Fibroblast of lung (primary cell): ENCODE measurements around the gene GAS2L2. TPM values are rescaled to one million over a fixed set of nuclear protein-coding genes. Genes with fewer than 3 reads are reported as not detected.

Experiments
- DNase-seq, 2 donors: peaks; one replicate each; pipeline versions ENCODE4 v3.0.0 to v3.0.0-alpha.2; 2010; ENCODE audit warnings: low read depth in 2 of 2
- H2AFZ ChIP-seq: 2 replicates; pipeline ENCODE4 v1.5.1; 2012; ENCODE audit warnings: low read length, control low read depth, inconsistent platforms
- H3K27ac ChIP-seq: 2 replicates; pipeline ENCODE4 v1.5.1; 2011; ENCODE audit warnings: low read length, control low read depth; ENCODE audit not compliant: insufficient read depth
- H3K27me3 ChIP-seq: 2 replicates; pipeline ENCODE4 v1.5.1; 2011; ENCODE audit warnings: mild to moderate bottlenecking, low read length; ENCODE audit not compliant: control insufficient read depth, insufficient read depth
- H3K36me3 ChIP-seq: 2 replicates; pipeline ENCODE4 v1.5.1; 2011; ENCODE audit warnings: low read length; ENCODE audit not compliant: control insufficient read depth, insufficient read depth
- H3K4me1 ChIP-seq: 2 replicates; pipeline ENCODE4 v1.5.1; 2011; ENCODE audit warnings: low read length; ENCODE audit not compliant: control insufficient read depth, insufficient read depth; ENCODE audit errors: extremely low read depth
- H3K4me2 ChIP-seq: 2 replicates; pipeline ENCODE4 v1.5.1; 2011; ENCODE audit warnings: low read length, control low read depth; ENCODE audit not compliant: insufficient read depth; ENCODE audit errors: extremely low read depth
- H3K4me3 ChIP-seq, 4 experiments: fragments of 200-600 bp in 1 of 4; sonication (generic) in 1 of 4; replicated peaks in 1 of 4; 2 replicates each; pipeline ENCODE4 v1.5.1; 2011 to 2016; ENCODE audit warnings: low read length in 4 of 4, low read depth in 3 of 4, mild to moderate bottlenecking in 3 of 4, control low read depth in 2 of 4, inconsistent platforms in 1 of 4, mixed read lengths in 1 of 4; ENCODE audit not compliant: insufficient read depth in 1 of 4; ENCODE audit errors: control extremely low read depth in 1 of 4
- H3K79me2 ChIP-seq: 2 replicates; pipeline ENCODE4 v1.5.1; 2012; ENCODE audit warnings: mild to moderate bottlenecking, low read length, inconsistent platforms; ENCODE audit not compliant: control insufficient read depth, insufficient read depth
- H3K9ac ChIP-seq: 2 replicates; pipeline ENCODE4 v1.5.1; 2011; ENCODE audit warnings: mild to moderate bottlenecking, low read length, control low read depth; ENCODE audit not compliant: insufficient read depth
- H3K9me3 ChIP-seq: 2 replicates; pipeline ENCODE4 v1.5.1; 2012; ENCODE audit warnings: low read depth, low read length; ENCODE audit not compliant: control insufficient read depth, insufficient read depth
- H4K20me1 ChIP-seq: 2 replicates; pipeline ENCODE4 v1.5.1; 2011; ENCODE audit warnings: low read length; ENCODE audit not compliant: control insufficient read depth, insufficient read depth; ENCODE audit errors: extremely low read depth
- EZH2 ChIP-seq: IDR thresholded peaks from 2 replicates; pipeline ENCODE4 v1.5.1; 2012; ENCODE audit warnings: low read length, control low read depth, mild to moderate bottlenecking; ENCODE audit errors: missing control alignments
- polyA plus RNA-seq, 2 donors: library from polyadenylated mRNA; depleted of rRNA in 1 of 2; stranded (reverse) in 1 of 2; unstranded in 1 of 2; fragments of >200 nt; gene quantifications; 2 replicates each; pipeline ENCODE4 v1.2.1, GENCODE V29; 2011 to 2012; ENCODE audit warnings: missing spikeins in 1 of 2
- total RNA-seq: library from RNA; depleted of rRNA; stranded (reverse); fragments of >200 nt; gene quantifications from 2 replicates; pipeline ENCODE4 v1.2.1, GENCODE V29; 2014
- TF ChIP-seq, protein P1 (sequence below), 2 donors: IDR thresholded peaks in 1 of 2; conservative IDR thresholded peaks in 1 of 2; 1 replicate in 1 of 2; 2 replicates in 1 of 2; pipeline ENCODE4 v1.5.1; 2011 to 2012; ENCODE audit warnings: low read length in 2 of 2, control low read depth in 1 of 2, inconsistent platforms in 1 of 2, low read depth in 1 of 2, mild to moderate bottlenecking in 1 of 2

The GAS2L2 gene
- total and polyA plus RNA-seq, 2 donors (not counting 1 experiment from before 2014, with no cell fraction given) = not detected

DNA sequence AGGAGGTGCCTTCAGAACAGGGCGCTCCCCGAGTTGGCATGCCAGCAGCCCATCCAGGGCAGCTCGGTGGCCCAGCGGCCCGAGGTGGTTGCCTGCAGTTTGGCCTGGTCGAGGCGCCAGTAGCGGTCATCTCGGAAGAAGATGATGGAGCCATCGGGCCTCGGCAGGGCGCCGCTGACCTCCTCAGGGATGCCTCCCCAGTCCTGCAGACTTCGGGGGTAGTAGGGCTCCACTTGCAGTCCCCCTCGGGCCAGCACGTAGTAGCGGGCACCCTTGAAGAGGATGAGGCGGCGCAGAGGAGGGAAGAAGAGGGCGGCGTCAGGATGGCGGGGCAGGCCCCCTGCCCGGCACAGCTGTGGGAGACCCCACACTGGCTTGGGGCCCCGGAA lies 13.4 kb upstream of the GAS2L2 start:
- Histone ChIP-seq H3K79me2 (no peaks in the 10 kb centered on the region), H3K36me3 (no peaks in the 10 kb centered on the region), H3K27ac (no peak overlapping the region), H2AFZ (no peak overlapping the region), H3K27me3 (peaks cover 15% of the 10 kb centered on the region), H3K9ac (no peak overlapping the region), H4K20me1 (no peaks in the 10 kb centered on the region), H3K4me3 (no peak overlapping the region), H3K9me3 (no peaks in the 10 kb centered on the region), H3K4me1 (peaks cover 7% of the 10 kb centered on the region), H3K4me2 (no peak overlapping the region)
- TF ChIP-seq EZH2 = no peak
- TF ChIP-seq, protein P1, sequence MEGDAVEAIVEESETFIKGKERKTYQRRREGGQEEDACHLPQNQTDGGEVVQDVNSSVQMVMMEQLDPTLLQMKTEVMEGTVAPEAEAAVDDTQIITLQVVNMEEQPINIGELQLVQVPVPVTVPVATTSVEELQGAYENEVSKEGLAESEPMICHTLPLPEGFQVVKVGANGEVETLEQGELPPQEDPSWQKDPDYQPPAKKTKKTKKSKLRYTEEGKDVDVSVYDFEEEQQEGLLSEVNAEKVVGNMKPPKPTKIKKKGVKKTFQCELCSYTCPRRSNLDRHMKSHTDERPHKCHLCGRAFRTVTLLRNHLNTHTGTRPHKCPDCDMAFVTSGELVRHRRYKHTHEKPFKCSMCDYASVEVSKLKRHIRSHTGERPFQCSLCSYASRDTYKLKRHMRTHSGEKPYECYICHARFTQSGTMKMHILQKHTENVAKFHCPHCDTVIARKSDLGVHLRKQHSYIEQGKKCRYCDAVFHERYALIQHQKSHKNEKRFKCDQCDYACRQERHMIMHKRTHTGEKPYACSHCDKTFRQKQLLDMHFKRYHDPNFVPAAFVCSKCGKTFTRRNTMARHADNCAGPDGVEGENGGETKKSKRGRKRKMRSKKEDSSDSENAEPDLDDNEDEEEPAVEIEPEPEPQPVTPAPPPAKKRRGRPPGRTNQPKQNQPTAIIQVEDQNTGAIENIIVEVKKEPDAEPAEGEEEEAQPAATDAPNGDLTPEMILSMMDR (conservative IDR thresholded peaks at IDR 0.05 in 1 of 2, IDR thresholded peaks at IDR 0.05 in 1 of 2; ENCODE audit: low read depth in 1 of 2, low read length in 2 of 2) = no peak
- no peak for DNase-seq

DNA sequence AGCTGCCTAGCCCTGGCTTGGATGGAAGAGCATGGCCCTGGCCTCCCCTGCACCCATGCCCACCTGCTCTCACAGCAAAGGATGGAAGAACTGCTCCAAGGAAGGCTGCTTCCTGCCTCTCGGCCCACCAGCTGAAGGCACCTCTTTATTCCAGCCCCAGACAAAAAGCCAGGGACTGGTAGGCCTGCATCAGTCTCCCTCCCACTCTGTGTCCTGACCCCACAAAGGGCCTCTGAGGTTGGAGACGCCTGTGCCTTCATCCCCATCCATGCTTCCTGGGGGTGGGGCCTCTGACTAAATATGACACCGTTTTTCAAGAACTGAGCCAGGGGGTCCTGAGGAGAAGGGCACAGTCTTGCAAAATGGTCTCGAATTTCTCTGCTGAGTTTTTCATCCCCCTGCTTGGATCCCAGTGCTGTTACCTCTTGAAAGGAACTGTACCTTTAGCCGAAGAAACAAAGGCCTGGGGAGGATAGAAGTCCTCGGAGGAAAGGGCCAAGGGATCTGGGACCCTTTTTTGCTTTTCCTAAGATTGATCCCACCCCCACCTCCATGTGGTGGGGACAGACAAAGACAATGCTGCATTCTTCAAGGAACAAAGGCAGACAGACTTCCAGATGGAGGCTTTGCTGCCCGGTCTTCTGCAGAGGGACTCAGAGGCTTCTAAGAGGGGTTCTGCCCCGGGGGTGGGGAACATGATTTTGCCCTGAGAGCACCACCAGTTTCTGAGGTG lies 12.9 kb upstream of the GAS2L2 start:
- no peaks in the 10 kb centered on the region for H4K20me1 ChIP-seq
- H3K27me3 ChIP-seq = peaks cover 15% of the 10 kb centered on the region
- H3K4me1 ChIP-seq = peaks cover 7% of the 10 kb centered on the region
- H3K36me3 ChIP-seq = no peaks in the 10 kb centered on the region
- H3K27ac ChIP-seq = no peak overlapping the region
- no peak overlapping the region for H3K9ac ChIP-seq
- no peak overlapping the region for H2AFZ ChIP-seq
- H3K79me2 ChIP-seq = no peaks in the 10 kb centered on the region
- TF ChIP-seq, protein P1 (conservative IDR thresholded peaks at IDR 0.05 in 1 of 2, IDR thresholded peaks at IDR 0.05 in 1 of 2; ENCODE audit: low read depth in 1 of 2, low read length in 2 of 2) = no peak
- TF ChIP-seq EZH2 = no peak
- H3K9me3 ChIP-seq = no peaks in the 10 kb centered on the region
- no peak overlapping the region for H3K4me2 ChIP-seq
- DNase-seq = no peak
- no peak overlapping the region for H3K4me3 ChIP-seq

DNA sequence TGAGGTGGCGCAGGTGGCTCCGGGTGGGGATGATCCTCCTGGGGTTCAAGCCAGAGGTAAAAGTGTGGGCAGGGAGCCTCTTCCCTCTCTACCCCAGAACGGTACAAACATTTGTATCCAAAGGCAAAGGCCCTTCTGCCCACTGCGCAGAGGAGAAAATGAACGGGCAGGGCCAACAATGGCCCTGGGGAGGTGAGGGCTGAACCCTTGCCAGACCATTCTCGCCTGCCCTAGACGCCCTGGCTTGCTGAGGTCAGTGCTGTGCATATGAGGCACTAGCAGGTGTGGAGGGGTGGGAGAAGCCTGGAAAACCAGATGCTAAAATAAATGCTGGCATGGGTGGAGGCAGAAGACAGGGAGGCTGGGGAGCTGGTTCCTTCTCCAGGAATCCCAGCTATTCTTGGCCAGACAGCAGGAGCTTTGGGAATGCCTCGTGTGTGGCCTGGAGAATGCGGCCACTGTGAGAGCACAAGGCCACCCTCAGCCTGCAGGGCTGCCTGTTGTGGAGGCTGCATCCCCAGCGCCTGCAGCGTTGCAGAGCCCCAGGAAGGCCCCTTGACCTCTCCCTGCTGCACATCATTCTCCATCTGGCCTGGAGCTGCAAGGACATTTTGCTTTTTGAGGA lies 12.2 kb upstream of the GAS2L2 start:
- H3K27me3 ChIP-seq = peaks cover 17% of the 10 kb centered on the region
- no peak overlapping the region for H3K4me2 ChIP-seq
- DNase-seq = no peak
- H2AFZ ChIP-seq = no peak overlapping the region
- H4K20me1 ChIP-seq = no peaks in the 10 kb centered on the region
- peaks cover 7% of the 10 kb centered on the region for H3K4me1 ChIP-seq
- TF ChIP-seq, protein P1 (conservative IDR thresholded peaks at IDR 0.05 in 1 of 2, IDR thresholded peaks at IDR 0.05 in 1 of 2; ENCODE audit: low read depth in 1 of 2, low read length in 2 of 2) = no peak
- TF ChIP-seq EZH2 = no peak
- no peak overlapping the region for H3K27ac ChIP-seq
- no peak overlapping the region for H3K4me3 ChIP-seq
- H3K79me2 ChIP-seq = no peaks in the 10 kb centered on the region
- H3K9me3 ChIP-seq = no peaks in the 10 kb centered on the region
- no peaks in the 10 kb centered on the region for H3K36me3 ChIP-seq
- H3K9ac ChIP-seq = no peak overlapping the region
